ENCODE results near the gene GALE.
A peak's percentile ranks its signal among the peaks of the same experiment; 100 is the strongest.
"Not testable (repeated sequence)": the region's sequence is repeated elsewhere in the genome, so short reads cannot be mapped to it uniquely, and the experiment has no call there.

GALE gene

GRCh38 chr1:23796466-23797271 lies 3.9 kb downstream of the GALE start:
- H3K27ac ChIP-seq (ENCODE audit: low read depth, low read length) = no peak overlapping the region
- H3K9me3 ChIP-seq (ENCODE audit: low read length) = no peaks in the 10 kb centered on the region
- no peak overlapping the region for H3K4me3 ChIP-seq (ENCODE audit: low read depth in 1 of 2, low read length in 2 of 2)
- H3K36me3 ChIP-seq (ENCODE audit: insufficient read depth, low read length) = peaks cover 12% of the 10 kb centered on the region
- peaks cover 35% of the 10 kb centered on the region for H3K4me1 ChIP-seq (ENCODE audit: insufficient read depth, low read length)
- no peaks in the 10 kb centered on the region for H3K27me3 ChIP-seq (ENCODE audit: control insufficient read depth in 1 of 2, insufficient read depth in 2 of 2, low read length in 2 of 2)
- no peak overlapping the region for H3K9ac ChIP-seq (ENCODE audit: low read length)

GRCh38 chr1:23795676-23796465 lies 4.7 kb downstream of the GALE start:
- Histone ChIP-seq H3K27me3 (ENCODE audit: control insufficient read depth in 1 of 2, insufficient read depth in 2 of 2, low read length in 2 of 2) (no peaks in the 10 kb centered on the region), H3K9me3 (ENCODE audit: low read length) (no peaks in the 10 kb centered on the region), H3K4me1 (ENCODE audit: insufficient read depth, low read length) (peaks cover 31% of the 10 kb centered on the region), H3K9ac (ENCODE audit: low read length) (no peak overlapping the region), H3K36me3 (ENCODE audit: insufficient read depth, low read length) (peaks cover 12% of the 10 kb centered on the region), H3K27ac (ENCODE audit: low read depth, low read length) (no peak overlapping the region), H3K4me3 (ENCODE audit: low read depth in 1 of 2, low read length in 2 of 2) (no peak overlapping the region)

GRCh38 chr1:23794732-23795182 lies 5.8 kb downstream of the GALE start:
- peaks cover 12% of the 10 kb centered on the region for H3K36me3 ChIP-seq (ENCODE audit: insufficient read depth, low read length)
- not testable (repeated sequence) for H3K9ac ChIP-seq (ENCODE audit: low read length)

GRCh38 chr1:23793861-23794731 lies 6.5 kb downstream of the GALE start:
- Histone ChIP-seq H3K9me3 (ENCODE audit: low read length) (no peaks in the 10 kb centered on the region), H3K27me3 (ENCODE audit: control insufficient read depth in 1 of 2, insufficient read depth in 2 of 2, low read length in 2 of 2) (no peaks in the 10 kb centered on the region), H3K36me3 (ENCODE audit: insufficient read depth, low read length) (peaks cover 12% of the 10 kb centered on the region), H3K27ac (ENCODE audit: low read depth, low read length) (no peak overlapping the region), H3K4me3 (ENCODE audit: low read depth in 1 of 2, low read length in 2 of 2) (no peak overlapping the region), H3K9ac (ENCODE audit: low read length) (no peak overlapping the region), H3K4me1 (ENCODE audit: insufficient read depth, low read length) (peaks cover 30% of the 10 kb centered on the region)

More at GRCh38 chr1:23794732-23795182, 5.8 kb downstream of the GALE start:
- not testable (repeated sequence) for H3K27me3 ChIP-seq (ENCODE audit: control insufficient read depth in 1 of 2, insufficient read depth in 2 of 2, low read length in 2 of 2); H3K9me3 ChIP-seq (ENCODE audit: low read length); H3K27ac ChIP-seq (ENCODE audit: low read depth, low read length); H3K4me3 ChIP-seq (ENCODE audit: low read depth in 1 of 2, low read length in 2 of 2)
- H3K4me1 ChIP-seq (ENCODE audit: insufficient read depth, low read length) = peaks cover 36% of the 10 kb centered on the region

- peaks cover 14% of the 10 kb centered on the region for H3K36me3 ChIP-seq (ENCODE audit: insufficient read depth, low read length)
- H3K4me3 ChIP-seq (ENCODE audit: low read depth in 1 of 2, low read length in 2 of 2) = no peak overlapping the region
- H3K4me1 ChIP-seq (ENCODE audit: insufficient read depth, low read length) = peaks cover 30% of the 10 kb centered on the region
- H3K27me3 ChIP-seq (ENCODE audit: control insufficient read depth in 1 of 2, insufficient read depth in 2 of 2, low read length in 2 of 2) = no peaks in the 10 kb centered on the region
- no peaks in the 10 kb centered on the region for H3K9me3 ChIP-seq (ENCODE audit: low read length)
- no peak overlapping the region for H3K27ac ChIP-seq (ENCODE audit: low read depth, low read length)
- no peak overlapping the region for H3K9ac ChIP-seq (ENCODE audit: low read length)
Observed at GRCh38 chr1:23793018-23793781, 7.4 kb downstream of the GALE start.

- peaks cover 22% of the 10 kb centered on the region for H3K36me3 ChIP-seq (ENCODE audit: insufficient read depth, low read length)
- H3K9me3 ChIP-seq (ENCODE audit: low read length) = no peaks in the 10 kb centered on the region
- no peaks in the 10 kb centered on the region for H3K27me3 ChIP-seq (ENCODE audit: control insufficient read depth in 1 of 2, insufficient read depth in 2 of 2, low read length in 2 of 2)
- H3K27ac ChIP-seq (ENCODE audit: low read depth, low read length) = peak overlapping the region; percentile 19
- H3K4me3 ChIP-seq (ENCODE audit: low read depth in 1 of 2, low read length in 2 of 2) = peak overlapping the region in 1 of 2 donors; percentile 69
- H3K9ac ChIP-seq (ENCODE audit: low read length) = no peak overlapping the region
- H3K4me1 ChIP-seq (ENCODE audit: insufficient read depth, low read length) = peaks cover 30% of the 10 kb centered on the region
Observed at GRCh38 chr1:23792151-23792945, 8.2 kb downstream of the GALE start.

GRCh38 chr1:23791516-23792047 lies 9.0 kb downstream of the GALE start:
- peaks cover 30% of the 10 kb centered on the region for H3K36me3 ChIP-seq (ENCODE audit: insufficient read depth, low read length)
- H3K9ac ChIP-seq (ENCODE audit: low read length) = peak overlapping the region; percentile 86
- H3K9me3 ChIP-seq (ENCODE audit: low read length) = no peaks in the 10 kb centered on the region
- H3K27ac ChIP-seq (ENCODE audit: low read depth, low read length) = peak overlapping the region; percentile 83
- H3K4me3 ChIP-seq (ENCODE audit: low read depth in 1 of 2, low read length in 2 of 2) = peak overlapping the region; percentile 69 to 70
- H3K27me3 ChIP-seq (ENCODE audit: control insufficient read depth in 1 of 2, insufficient read depth in 2 of 2, low read length in 2 of 2) = no peaks in the 10 kb centered on the region
- peaks cover 30% of the 10 kb centered on the region for H3K4me1 ChIP-seq (ENCODE audit: insufficient read depth, low read length)

- Histone ChIP-seq H3K9ac (ENCODE audit: low read length) (peak within 1 kb of the TSS; percentile 86), H3K36me3 (ENCODE audit: insufficient read depth, low read length) (peaks cover 33% of the 10 kb centered on the region), H3K27me3 (ENCODE audit: control insufficient read depth in 1 of 2, insufficient read depth in 2 of 2, low read length in 2 of 2) (no peaks in the 10 kb centered on the region), H3K4me1 (ENCODE audit: insufficient read depth, low read length) (peaks cover 30% of the 10 kb centered on the region), H3K9me3 (ENCODE audit: low read length) (no peaks in the 10 kb centered on the region), H3K4me3 (ENCODE audit: low read depth in 1 of 2, low read length in 2 of 2) (peak within 1 kb of the TSS; percentile 69 to 70), H3K27ac (ENCODE audit: low read depth, low read length) (peak within 1 kb of the TSS; percentile 83)
Observed at GRCh38 chr1:23790696-23791515, 9.6 kb downstream of the GALE start, which contains the start of gene LYPLA2. Gene LYPLA2, plus strand, starts transcription at chr1:23791145. Its CDS starts 1,538 bp downstream, at chr1:23792683.

GRCh38 chr1:23788695-23789094 lies 11.9 kb downstream of the GALE start:
- Histone ChIP-seq H3K36me3 (ENCODE audit: insufficient read depth, low read length) (peaks cover 35% of the 10 kb centered on the region), H3K27ac (ENCODE audit: low read depth, low read length) (no peak overlapping the region), H3K4me3 (ENCODE audit: low read depth in 1 of 2, low read length in 2 of 2) (no peak overlapping the region), H3K27me3 (ENCODE audit: control insufficient read depth in 1 of 2, insufficient read depth in 2 of 2, low read length in 2 of 2) (no peaks in the 10 kb centered on the region), H3K9me3 (ENCODE audit: low read length) (no peaks in the 10 kb centered on the region), H3K4me1 (ENCODE audit: insufficient read depth, low read length) (peaks cover 30% of the 10 kb centered on the region), H3K9ac (ENCODE audit: low read length) (no peak overlapping the region)

All from muscle layer of colon (tissue), 2 donors.